NT2/D1 (cell line): ENCODE data around the gene CD81.
"Not testable (repeated sequence)": the region's sequence is repeated elsewhere in the genome, so short reads cannot be mapped to it uniquely, and the experiment has no call there.

ENCODE experiments used
- YY1 ChIP-seq: IDR thresholded peaks from 2 replicates; pipeline ENCODE4 v1.6.1; 2011; ENCODE audit not compliant: insufficient read length, insufficient read depth
- ZNF274 ChIP-seq: IDR thresholded peaks from 2 replicates; pipeline ENCODE4 v1.6.1; 2011; ENCODE audit warnings: mild to moderate bottlenecking, low read depth, low read length

GRCh38 chr11:2338760-2339159, 38.4 kb upstream of the CD81 start:
- TF ChIP-seq YY1, ZNF274: not testable (repeated sequence)
